ENCODE measurements around the gene UNC5CL.

Gene UNC5CL

GRCh38 chr6:41000248-41000647, 38.8 kb downstream of the UNC5CL start:
- no peak for DNase-seq

GRCh38 chr6:40999569-40999968, 39.5 kb downstream of the UNC5CL start:
- DNase-seq, result no peak

GRCh38 chr6:40998661-40999060, 40.4 kb downstream of the UNC5CL start:
- no peak for DNase-seq

- no peak for DNase-seq
These were observed 41.6 kb downstream of the UNC5CL start for GRCh38 chr6:40997234-40997957.

- DNase-seq, result no peak
These were observed 42.3 kb downstream of the UNC5CL start for GRCh38 chr6:40996591-40997233.

GRCh38 chr6:40992746-40993145, 46.3 kb downstream of the UNC5CL start:
- DNase-seq, result no peak

- DNase-seq, result no peak
These were observed 48.7 kb downstream of the UNC5CL start for GRCh38 chr6:40990301-40990700.

GRCh38 chr6:40989204-40990169, 49.5 kb downstream of the UNC5CL start:
- no peak for DNase-seq

GRCh38 chr6:40988634-40989033, 50.4 kb downstream of the UNC5CL start:
- no peak for DNase-seq

- DNase-seq, result no peak
These were observed 51.9 kb downstream of the UNC5CL start for GRCh38 chr6:40986921-40987819.

GRCh38 chr6:40986364-40986763, 52.7 kb downstream of the UNC5CL start:
- DNase-seq, result no peak

- no peak for DNase-seq
These were observed 55.3 kb downstream of the UNC5CL start for GRCh38 chr6:40983752-40984151.

- DNase-seq, result no peak
These were observed 56.1 kb downstream of the UNC5CL start for GRCh38 chr6:40982917-40983316.

- no peak for DNase-seq
These were observed 60.2 kb downstream of the UNC5CL start for GRCh38 chr6:40978687-40979289.

- no peak for DNase-seq
These were observed 61.3 kb downstream of the UNC5CL start for GRCh38 chr6:40977695-40978094.

- no peak for DNase-seq
These were observed 61.9 kb downstream of the UNC5CL start for GRCh38 chr6:40977085-40977484.
